ENCODE results near the gene LDHD. TPM values are rescaled to one million over a fixed set of nuclear protein-coding genes. Genes with fewer than 3 reads are reported as not detected.

LDHD gene
- total RNA-seq, 1 experiment from 2014 or later: 4.1 TPM

DNA sequence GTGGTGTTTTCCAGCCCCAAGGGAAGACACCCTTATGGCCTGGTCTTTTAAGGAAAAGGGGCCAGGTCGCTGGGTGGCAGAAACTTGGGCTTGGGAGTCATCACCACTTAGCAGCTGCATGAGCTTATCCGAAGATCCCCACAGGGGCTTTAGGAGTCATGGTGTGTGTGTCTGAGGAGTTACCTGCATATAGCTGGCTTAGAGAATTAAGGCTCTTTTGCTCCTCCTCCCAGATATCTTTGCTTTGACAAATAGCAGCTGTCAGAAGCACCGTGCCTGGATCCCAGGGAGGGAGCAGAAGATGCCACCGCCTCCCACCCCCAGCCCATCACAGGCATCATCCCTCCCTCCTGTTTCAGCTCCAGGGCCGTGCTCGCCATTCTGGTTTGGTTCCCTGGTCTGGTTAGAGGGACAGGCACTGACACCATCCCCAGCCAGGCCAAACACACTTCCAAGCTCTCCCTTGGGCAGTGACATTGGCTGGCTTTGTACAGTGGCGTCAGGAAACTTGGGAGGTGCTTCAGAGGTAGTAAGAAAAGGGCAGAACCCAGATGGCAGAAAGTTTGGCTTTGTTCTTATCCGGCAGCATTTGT, 17.4 kb downstream of the LDHD start:
- Mint-ChIP-seq H3K9me3 (ENCODE audit: low read depth, unreplicated experiment) (peaks cover 2% of the 10 kb centered on the region), H3K27me3 (ENCODE audit: unreplicated experiment) (peaks cover 16% of the 10 kb centered on the region), H3K36me3 (ENCODE audit: insufficient read depth, unreplicated experiment) (peaks cover 6% of the 10 kb centered on the region), H3K4me3 (ENCODE audit: low read depth, unreplicated experiment) (no peak overlapping the region), H3K27ac (ENCODE audit: unreplicated experiment) (no peak overlapping the region), H3K4me1 (ENCODE audit: low read depth, unreplicated experiment) (peaks cover 15% of the 10 kb centered on the region)
- BruUV-seq (replicated peaks): no TSS peak
- no peak for DNase-seq
- TF ChIP-seq, protein P1, sequence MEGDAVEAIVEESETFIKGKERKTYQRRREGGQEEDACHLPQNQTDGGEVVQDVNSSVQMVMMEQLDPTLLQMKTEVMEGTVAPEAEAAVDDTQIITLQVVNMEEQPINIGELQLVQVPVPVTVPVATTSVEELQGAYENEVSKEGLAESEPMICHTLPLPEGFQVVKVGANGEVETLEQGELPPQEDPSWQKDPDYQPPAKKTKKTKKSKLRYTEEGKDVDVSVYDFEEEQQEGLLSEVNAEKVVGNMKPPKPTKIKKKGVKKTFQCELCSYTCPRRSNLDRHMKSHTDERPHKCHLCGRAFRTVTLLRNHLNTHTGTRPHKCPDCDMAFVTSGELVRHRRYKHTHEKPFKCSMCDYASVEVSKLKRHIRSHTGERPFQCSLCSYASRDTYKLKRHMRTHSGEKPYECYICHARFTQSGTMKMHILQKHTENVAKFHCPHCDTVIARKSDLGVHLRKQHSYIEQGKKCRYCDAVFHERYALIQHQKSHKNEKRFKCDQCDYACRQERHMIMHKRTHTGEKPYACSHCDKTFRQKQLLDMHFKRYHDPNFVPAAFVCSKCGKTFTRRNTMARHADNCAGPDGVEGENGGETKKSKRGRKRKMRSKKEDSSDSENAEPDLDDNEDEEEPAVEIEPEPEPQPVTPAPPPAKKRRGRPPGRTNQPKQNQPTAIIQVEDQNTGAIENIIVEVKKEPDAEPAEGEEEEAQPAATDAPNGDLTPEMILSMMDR (IDR thresholded peaks at IDR 0.05; ENCODE audit: unreplicated experiment): no peak
- CTCF ChIA-PET: no interaction called here
- intact Hi-C loops (cut with micrococcal nuclease; ENCODE audit: unreplicated experiment): loop anchor here (5.0 kb wide), 1 partner anchor 87 kb away; no protein-coding TSS in a partner anchor

DNA sequence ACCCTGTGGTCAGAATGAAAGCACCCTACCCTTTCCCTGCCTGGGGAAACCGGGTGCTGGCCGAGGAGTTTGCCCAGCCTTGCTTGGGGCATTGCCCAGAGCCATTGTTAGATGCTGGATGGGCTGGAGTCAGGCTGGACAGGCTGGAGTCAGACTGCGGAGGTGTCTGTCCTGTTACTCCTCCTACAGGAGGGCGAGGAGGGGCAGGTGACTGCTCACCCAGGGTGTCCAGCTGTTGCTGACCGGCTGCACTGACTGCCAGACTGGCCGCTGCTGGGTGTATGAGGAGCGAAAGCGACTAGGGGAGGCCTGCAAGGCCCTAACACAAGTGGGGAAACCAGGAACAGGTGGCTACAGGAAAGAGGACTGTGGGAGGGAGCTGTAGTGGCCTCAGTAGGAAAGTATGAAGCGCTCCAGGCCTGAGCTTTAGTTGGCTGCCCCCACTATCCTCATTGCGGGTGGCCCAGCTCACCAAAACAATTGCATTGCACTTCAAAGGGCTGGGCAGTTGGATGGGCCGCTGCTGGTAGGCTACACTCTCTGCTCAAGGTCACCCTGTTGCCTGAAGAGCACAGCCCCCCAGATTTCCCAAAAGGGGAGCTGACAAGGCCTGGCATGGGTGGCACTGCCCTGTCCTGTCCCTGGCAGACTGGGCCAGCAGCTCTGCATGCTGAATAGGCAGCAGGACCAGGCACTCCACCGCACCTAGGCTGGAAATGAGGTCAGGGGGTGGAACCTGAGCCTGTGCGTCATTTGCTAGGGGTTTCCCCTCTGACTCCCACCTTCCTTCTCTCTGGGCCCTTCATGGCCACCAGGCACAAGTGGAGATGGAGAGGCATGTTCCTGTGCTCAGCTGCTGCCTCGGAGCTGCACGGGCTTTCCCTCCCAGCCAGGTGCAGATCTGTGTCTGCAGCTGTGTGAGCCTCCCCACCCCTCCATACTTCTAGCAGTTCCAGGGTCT, 18.4 kb downstream of the LDHD start:
- intact Hi-C loops (cut with micrococcal nuclease; ENCODE audit: unreplicated experiment): loop anchor here (5.0 kb wide), 1 partner anchor 86 kb away; no protein-coding TSS in a partner anchor
- no peak overlapping the region for H3K27ac Mint-ChIP-seq (ENCODE audit: unreplicated experiment)
- TF ChIP-seq, protein P1 (IDR thresholded peaks at IDR 0.05; ENCODE audit: unreplicated experiment): no peak
- peaks cover 6% of the 10 kb centered on the region for H3K36me3 Mint-ChIP-seq (ENCODE audit: insufficient read depth, unreplicated experiment)
- BruUV-seq (replicated peaks): no TSS peak
- H3K27me3 Mint-ChIP-seq (ENCODE audit: unreplicated experiment): peaks cover 14% of the 10 kb centered on the region
- DNase-seq: no peak
- H3K9me3 Mint-ChIP-seq (ENCODE audit: low read depth, unreplicated experiment): no peaks in the 10 kb centered on the region
- CTCF ChIA-PET: interaction anchor here (2.5 kb wide), 1 partner anchor 87 kb away, joined by 9 read pairs; no protein-coding TSS in a partner anchor
- H3K4me1 Mint-ChIP-seq (ENCODE audit: low read depth, unreplicated experiment): peaks cover 21% of the 10 kb centered on the region
- H3K4me3 Mint-ChIP-seq (ENCODE audit: low read depth, unreplicated experiment): no peak overlapping the region

DNA sequence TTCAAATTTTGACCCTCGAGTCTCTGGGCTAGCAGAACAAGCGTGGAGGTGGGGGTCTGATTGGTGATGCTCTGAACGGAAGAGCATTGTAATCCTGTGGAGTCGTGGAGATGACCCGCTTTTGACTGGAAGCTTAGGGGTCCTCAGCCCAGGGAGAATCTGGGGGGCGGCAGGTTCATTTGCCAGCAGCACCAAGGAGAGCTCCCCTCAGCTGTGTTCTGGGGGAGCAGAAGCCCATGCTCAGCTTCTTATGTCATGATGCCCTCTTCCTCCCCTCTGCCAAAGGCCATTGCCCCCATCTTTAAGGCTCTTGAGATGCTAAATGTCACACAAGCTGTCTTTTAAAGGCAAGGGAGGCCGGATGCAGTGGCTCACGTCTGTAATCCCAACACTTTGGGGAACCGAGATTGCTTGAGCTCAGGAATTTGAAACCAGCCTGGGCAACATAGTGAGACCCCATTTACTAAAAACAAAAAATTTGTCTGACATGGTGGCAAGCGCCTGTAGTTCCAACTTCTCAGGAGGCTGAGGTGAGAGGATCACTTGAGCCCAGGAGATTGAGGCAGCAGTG, 19.3 kb downstream of the LDHD start:
- BruUV-seq (replicated peaks): no TSS peak
- peaks cover 6% of the 10 kb centered on the region for H3K36me3 Mint-ChIP-seq (ENCODE audit: insufficient read depth, unreplicated experiment)
- no peak overlapping the region for H3K27ac Mint-ChIP-seq (ENCODE audit: unreplicated experiment)
- intact Hi-C loops (cut with micrococcal nuclease; ENCODE audit: unreplicated experiment): loop anchor here (5.0 kb wide), 1 partner anchor 85 kb away; no protein-coding TSS in a partner anchor
- H3K4me1 Mint-ChIP-seq (ENCODE audit: low read depth, unreplicated experiment): peaks cover 30% of the 10 kb centered on the region
- DNase-seq: no peak
- no peaks in the 10 kb centered on the region for H3K9me3 Mint-ChIP-seq (ENCODE audit: low read depth, unreplicated experiment)
- H3K4me3 Mint-ChIP-seq (ENCODE audit: low read depth, unreplicated experiment): no peak overlapping the region
- H3K27me3 Mint-ChIP-seq (ENCODE audit: unreplicated experiment): peaks cover 4% of the 10 kb centered on the region
- CTCF ChIA-PET: interaction anchor here (0.5 to 2.5 kb wide), 6 partner anchors 13 to 124 kb away, joined by 3 to 20 read pairs (median 8); partner anchors contain the start of gene ZNRF1
- TF ChIP-seq, protein P1 (IDR thresholded peaks at IDR 0.05; ENCODE audit: unreplicated experiment): no peak

DNA sequence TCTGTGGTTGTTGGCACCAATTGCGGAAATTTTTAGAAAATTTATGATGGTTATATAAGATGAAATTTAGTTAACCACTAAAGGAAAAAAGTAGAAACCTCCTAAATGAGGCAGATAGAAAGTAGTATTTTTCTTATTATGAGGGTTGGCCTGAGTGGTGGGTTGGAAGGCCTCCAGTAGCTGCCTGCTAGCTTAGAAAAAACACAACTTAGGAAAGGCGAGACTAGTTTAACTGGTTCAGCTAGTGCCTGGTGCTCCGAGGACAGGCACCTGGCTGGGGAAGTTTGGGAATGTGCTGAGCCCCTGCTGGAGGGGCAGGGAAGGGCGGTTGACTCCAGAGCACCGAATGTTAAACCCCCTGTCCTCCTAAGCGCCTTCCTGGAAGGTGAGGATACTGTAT, 19.9 kb downstream of the LDHD start:
- H3K36me3 Mint-ChIP-seq (ENCODE audit: insufficient read depth, unreplicated experiment): peaks cover 6% of the 10 kb centered on the region
- H3K9me3 Mint-ChIP-seq (ENCODE audit: low read depth, unreplicated experiment): no peaks in the 10 kb centered on the region
- TF ChIP-seq, protein P1 (IDR thresholded peaks at IDR 0.05; ENCODE audit: unreplicated experiment): peak; percentile 67
- intact Hi-C loops (cut with micrococcal nuclease; ENCODE audit: unreplicated experiment): loop anchor here (5.0 kb wide), 1 partner anchor 84 kb away; no protein-coding TSS in a partner anchor
- no TSS peak for BruUV-seq (replicated peaks)
- H3K4me1 Mint-ChIP-seq (ENCODE audit: low read depth, unreplicated experiment): peaks cover 36% of the 10 kb centered on the region
- H3K27me3 Mint-ChIP-seq (ENCODE audit: unreplicated experiment): no peaks in the 10 kb centered on the region
- H3K4me3 Mint-ChIP-seq (ENCODE audit: low read depth, unreplicated experiment): no peak overlapping the region
- CTCF ChIA-PET: interaction anchor here (0.5 to 2.5 kb wide), 7 partner anchors 14 to 161 kb away, joined by 3 to 20 read pairs (median 7); partner anchors contain the start of gene ZNRF1
- peak; percentile 85 for DNase-seq
- peak overlapping the region; percentile 53 for H3K27ac Mint-ChIP-seq (ENCODE audit: unreplicated experiment)
